Activated CD8-positive, alpha-beta memory T cell treated with anti-CD3 and anti-CD28 coated beads, Interleukin-2, amount 50 U/mL, for 48 hours (primary cell): ENCODE results near the gene RGS17.
"Not testable (repeated sequence)": the region's sequence is repeated elsewhere in the genome, so short reads cannot be mapped to it uniquely, and the experiment has no call there.

Experiments used
- DNase-seq: peaks from one replicate; pipeline ENCODE4 v3.0.0-alpha.2; 2020

RGS17 gene, protein sequence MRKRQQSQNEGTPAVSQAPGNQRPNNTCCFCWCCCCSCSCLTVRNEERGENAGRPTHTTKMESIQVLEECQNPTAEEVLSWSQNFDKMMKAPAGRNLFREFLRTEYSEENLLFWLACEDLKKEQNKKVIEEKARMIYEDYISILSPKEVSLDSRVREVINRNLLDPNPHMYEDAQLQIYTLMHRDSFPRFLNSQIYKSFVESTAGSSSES

DNA sequence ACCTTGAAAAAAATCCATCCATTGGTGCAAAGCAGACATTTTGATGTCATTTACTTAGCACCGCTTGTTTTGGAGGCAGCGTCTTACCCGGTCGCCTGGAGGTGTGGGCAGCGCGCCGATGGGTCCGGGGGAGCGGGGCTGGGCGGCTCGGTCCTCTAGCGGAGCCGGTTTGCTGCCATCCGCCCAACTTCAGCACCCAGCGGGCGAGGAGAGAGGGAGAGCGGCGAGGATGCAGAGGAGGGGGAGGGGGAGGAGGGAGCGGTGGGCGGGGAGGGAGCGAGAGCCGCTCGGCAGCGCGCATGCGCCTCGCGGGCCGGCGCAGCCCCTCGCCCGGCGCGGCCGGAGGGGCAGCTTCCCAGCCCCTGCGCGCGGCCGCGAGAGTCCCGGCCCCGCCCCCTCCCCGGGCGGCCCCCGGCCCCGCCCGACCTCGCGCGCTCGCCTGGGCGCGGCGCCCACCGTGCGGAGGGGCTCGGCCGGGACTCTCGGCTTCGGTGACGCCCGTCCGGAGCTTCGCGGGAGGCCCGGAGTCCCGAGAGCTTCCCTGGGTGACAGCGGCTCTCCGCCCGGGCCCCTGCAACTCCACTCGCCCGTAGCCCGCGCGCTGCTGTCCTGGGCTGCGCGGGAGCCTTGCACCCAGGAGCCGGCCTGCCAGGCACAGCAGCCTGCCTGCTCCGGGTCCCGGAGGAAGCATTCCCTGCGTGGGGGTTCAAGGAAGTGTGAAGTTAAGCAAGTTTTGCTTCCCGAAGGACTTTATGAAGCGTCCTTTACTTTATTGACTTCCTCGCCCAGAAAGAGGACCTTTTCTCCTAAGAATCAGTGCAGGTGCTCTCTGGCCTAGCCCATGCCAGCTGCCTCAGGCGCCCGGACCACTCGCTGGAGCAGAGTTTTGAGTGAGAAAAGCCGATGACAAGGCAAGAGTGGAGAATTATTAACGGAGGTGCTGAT, at the start of gene RGS17:
Gene RGS17, minus strand, starts transcription at position 246 of the 945 bp plus-strand sequence. CDS start 87,264 bp downstream, outside the sequence.
- peak; percentile 63 for DNase-seq

DNA sequence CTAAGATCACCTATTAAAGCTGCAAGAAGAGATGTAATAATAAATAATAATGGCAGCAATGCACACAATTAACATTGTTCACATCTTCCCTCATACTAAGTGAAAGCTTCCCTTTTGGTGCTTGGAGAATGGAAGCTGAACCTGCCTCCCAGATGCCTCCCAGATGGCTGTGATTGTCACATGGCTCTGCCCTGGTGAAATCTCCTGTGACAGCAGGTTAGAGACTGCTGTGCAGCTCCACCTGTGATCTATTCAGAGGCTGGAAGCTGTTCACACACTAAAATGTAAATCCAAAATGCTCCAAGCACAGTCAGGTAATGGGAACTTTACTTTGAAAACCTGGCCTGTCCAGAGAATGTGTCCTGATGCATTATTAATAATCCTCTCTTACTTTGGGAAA, 41.7 kb upstream of the RGS17 start:
- no peak for DNase-seq

DNA sequence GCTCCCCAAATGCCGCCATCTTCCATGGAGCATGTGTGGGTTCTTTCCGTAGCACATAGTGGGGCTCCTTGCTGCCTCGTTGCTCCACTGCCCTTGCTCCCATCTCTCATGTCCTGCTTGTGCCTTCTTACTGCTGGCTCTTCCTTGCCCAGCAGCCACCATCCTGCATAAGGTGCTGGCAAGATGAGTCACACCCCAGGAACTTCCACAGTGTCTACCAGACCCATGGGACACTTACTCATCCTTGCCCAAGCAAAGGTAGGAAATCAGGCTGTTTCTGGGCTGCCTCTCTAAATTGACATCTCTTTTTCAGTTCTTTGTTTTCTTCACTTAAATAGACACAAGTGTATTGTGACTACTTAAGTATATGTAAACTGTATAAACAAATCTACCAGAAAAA, 39.4 kb upstream of the RGS17 start:
- no peak for DNase-seq

DNA sequence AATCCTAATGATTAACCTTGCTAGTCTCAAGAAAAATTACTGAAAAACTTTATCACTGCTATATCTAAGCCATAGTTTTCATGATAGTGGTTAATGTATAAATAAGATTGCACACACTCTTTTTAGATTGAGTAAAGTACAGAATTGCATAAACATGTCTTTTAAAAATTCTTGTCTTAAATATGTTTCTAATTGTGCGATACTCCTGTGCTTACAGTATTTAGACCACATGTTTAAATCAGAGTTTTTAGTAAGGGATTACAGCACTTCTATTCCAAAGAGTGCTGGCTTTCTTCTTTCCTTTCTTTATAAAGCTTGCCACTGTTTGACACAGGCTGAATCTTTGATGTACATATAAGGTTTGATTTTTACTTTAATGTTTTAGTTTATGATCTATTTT, 36.8 kb upstream of the RGS17 start:
- DNase-seq, result no peak

DNA sequence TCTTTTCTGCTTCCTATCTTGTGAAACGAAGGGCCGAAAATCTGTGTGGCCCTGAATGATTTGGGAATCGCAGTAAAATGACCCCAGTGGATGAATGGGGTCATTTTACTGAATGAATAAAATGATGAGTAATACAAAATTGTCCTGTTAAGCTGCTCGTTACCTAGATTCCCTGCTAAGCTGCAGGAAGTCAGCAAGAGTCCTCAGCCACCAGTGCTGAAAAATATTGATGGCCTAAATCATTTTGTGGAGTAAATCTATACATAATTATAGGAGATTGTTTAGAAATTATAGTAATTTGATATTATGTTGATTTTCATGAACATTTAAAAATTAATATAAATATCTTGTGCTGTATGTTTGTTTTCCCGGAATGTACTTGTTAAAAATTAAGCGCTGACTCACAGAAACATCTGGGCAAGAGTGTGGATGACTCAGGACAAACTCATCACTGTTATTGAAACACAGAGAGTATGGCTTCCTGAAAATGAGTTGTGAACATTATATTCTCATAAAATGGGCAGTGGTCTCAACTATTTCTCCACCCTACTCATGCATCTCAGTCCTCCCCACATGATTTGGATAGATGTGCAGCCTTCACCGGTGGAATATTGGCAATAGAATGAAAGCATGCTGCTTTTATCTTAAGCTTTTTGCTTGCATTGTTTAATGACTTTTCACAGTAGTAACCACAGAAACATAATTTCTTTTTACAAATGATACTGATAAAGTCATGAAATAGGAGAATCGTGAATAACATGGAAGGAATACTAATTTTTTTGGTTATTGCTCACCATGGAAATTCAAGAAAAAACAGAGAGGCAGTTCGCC, 36.2 kb upstream of the RGS17 start:
- no peak for DNase-seq

DNA sequence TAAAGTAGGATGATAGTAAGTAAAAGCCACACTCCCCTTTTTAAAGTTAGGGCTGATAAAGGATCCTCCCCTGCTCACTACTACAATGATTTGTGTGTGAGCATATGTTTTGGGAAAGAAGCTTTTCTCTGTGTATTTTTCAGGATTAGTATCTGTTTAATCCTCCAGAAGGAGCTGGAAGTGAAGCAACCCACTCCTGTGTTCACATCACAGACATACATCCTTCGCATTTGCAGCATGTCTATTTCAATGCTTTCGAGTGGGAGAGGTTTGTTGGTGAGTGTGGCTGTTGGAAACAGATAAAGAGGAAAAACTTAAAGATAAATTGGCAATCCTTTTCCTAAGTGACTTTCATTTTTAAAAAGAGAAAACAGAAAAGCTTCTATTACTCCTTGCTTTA, 31.6 kb upstream of the RGS17 start:
- DNase-seq, result no peak

DNA sequence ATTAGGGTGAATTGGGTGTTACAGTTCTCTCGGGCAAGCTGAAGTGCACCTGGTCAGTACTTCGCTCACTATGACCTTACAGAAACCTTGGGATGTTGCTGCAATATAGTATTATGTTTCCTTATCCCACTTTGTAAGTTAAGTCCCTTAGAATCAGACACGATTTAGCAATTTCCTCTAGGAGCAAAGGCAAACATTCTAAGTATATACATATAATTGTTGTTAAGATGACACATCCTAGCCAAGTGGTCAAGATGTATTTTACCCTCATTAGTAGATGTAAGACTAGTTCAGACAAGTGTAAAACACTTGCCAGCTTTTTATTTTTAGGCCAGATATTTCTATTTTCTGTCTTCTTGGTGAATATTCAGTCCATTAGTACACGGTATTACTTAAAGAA, 31.1 kb upstream of the RGS17 start:
- no peak for DNase-seq

DNA sequence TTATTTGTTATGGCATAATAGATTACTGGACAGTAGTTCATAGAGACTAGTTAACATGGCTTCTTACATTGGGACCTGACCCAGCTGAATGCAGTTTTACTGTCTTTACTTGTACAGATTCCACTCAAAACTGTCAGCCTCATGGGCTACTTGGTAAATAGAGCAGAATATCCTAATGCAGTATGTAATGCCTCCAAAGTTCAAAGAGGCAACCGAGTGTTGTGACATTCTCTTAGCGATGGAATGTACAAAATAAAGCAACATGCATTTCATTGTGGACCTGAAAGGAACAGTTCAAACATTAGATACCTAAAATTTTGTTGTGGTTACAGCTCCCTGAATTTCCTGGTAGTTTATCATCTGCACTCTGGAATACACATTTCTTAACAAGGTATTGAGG, 29.1 kb upstream of the RGS17 start:
- no peak for DNase-seq

DNA sequence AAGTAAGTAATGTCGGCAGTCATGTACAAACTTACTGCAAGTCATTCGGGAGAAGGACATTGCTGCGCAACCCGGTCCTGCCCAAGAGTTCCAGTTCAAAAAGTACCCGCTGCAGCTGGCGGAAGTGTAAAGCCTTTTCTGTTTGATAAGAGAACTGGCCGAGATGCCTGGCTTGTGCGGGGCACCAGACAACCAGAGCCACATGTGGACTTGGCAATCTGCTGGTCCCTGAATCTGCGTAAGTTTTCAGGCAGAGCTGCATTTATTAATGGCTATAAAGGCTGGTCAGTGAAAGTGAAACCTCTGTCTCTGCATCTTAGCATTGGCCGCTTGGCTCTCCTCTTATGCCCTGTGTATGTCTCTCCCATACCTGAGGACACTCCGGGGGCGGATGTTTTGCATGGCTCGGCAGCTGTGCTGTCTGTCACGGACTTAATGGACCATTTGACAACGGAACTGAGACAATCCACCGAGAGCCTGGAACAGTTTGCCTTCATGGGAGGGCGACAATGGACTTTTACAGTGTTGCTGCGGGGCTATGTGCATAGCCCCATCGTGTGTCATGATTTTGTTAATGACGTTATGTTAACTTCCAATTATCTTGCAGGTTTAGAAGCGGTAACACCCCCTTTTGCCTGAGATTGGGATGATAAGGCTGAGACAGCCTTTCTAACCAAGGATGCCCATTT, 19.8 kb upstream of the RGS17 start:
- no peak for DNase-seq

DNA sequence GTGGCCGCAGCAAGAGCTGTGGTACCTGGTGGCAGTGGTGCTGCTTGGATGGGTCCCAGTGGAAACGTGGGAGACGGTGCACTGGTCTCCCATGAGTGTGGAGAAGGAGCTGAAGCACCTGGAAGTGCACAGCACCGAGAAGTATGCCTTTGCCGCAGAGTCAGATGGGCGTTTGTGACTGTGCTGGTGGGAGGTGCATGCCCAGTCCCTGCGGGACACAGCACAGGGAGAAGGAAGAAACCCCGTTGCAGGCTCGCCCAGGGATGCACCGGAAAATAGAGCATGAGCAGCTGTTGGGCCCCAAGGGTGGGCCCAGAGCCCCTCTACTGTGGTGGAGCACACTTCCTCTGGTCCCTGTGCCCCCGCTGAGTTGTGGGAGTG, 19.3 kb upstream of the RGS17 start:
- no peak for DNase-seq

DNA sequence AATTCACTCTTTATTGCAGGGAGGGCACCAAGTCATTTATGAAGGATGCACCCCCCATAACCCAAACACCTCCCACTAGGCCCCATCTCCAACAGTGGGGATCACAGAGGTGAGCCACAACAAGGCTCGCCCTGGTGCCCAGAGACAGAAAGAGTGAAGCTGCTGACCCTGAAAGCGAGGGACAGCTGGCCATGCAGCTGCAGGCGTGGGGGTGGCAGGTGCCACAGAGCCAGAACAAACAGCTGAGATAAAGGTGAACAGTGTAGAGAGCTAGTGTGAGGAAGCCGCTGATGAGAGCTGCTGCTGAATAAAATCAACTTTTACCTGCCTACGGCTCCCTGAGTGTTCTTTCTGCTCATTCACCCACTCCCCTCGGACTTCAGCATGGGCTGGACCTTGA, 18.8 kb upstream of the RGS17 start:
- DNase-seq, result no peak

DNA sequence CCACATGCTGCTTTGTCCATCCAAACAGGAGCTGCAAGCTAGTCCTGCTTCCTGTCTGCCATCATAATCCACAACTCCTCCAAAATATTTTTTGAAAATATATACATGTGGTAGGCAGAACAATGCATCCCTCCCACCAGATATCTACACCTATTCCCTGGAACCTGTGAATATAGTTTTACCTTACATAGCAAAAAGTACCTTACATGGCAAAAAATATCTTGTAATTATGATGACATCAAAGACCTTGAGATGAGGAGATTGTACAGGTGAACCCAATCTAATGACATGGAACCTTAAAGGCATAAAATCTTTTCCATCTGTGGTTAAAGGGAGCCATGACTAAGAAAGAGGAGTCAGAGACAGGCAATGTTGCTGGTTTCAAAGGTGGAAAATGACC, 15.3 kb upstream of the RGS17 start:
- no peak for DNase-seq

DNA sequence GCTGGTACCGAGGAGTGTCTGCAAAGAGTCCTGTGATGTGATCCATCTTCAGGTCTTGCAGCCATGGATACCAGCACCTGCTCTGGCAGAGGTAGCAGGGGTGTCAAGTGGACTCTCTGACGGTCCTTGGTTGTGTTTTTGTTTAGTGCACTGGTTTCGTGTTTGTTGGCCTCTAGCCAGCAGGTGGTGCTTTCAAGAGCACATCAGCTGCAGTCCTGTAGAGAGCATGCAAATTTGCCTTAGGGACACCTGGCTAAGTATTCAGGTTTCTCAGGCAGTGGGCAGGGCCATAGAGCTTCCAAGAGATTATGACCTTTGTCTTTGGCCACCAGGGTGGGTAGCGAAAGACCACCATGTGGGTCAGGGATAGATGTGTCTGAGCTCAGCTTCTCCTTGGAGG, 14.5 kb upstream of the RGS17 start:
- no peak for DNase-seq

DNA sequence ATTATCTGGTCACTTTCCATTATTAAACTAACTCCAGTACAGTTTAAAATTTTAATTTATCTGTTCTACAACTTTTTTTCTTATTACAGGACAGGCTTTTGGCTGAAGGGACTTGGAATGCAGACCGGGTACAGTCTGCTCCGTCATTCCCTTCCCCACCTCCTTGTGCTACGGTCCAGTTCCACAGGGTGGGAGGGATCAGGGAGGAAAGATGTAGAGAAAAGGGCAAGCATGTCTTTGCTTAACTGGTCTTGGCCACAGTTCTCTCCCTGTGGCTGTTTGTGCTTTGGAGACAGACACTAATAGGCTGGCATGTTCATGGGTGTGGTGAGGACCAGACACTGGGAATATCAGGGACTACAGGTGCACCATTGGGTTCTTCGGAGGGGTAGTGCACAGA, 12.1 kb upstream of the RGS17 start:
- DNase-seq, result no peak

DNA sequence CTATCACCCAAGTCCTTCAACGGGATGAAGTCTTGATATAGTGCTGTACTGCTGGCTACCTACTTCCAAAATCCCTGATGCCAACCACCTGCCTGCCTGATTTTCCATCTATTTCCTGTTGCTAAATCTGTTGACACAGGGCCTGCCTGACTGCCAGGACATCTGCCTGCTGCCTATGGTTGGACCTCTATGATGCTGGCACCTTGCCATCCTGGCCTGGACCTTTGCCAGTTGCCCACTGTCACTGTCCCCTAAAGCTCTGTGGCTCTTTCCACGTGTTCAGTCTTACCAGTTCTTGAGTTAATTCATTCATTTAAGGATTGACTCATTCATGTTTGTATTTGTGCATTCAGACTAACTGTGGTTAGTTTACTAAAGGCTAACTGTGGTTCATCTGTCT, 9.2 kb upstream of the RGS17 start:
- DNase-seq, result no peak

DNA sequence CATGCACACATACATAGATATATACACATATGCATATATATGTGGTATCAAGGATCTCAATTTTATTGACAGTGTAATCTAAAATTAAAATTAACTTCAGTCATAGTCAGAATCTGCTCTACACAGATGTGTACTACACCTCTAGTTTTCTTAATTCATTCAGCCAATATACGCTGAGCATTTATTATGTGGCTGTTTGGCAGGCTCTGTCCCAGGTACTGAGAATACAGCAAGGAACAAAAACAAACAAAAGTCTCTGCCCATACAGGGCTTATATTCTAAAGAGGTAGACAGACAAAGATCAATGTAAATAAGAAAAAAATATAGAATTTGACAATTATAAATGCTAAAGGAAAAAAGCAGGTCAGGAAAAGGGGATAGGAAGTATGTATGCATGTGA, 7.8 kb upstream of the RGS17 start:
- DNase-seq, result no peak

DNA sequence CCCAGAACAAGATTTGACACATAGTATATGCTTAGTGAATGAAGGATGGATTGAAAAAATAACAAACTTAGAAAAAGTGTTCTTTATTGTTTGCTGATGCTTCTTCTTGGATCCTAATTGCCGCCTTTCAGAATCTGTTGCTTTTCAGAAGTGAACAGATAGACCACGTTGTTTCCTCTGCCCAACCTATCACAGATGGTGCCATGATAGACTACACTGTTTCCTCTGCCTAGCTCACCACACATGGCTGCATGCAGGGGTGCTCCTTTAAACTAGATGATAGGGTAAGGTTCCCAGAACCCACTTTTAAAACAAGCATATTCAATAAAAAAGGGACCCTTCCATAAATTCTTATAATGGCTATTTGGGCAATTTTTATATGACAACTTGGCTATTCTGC, 4.6 kb upstream of the RGS17 start:
- DNase-seq, result no peak

DNA sequence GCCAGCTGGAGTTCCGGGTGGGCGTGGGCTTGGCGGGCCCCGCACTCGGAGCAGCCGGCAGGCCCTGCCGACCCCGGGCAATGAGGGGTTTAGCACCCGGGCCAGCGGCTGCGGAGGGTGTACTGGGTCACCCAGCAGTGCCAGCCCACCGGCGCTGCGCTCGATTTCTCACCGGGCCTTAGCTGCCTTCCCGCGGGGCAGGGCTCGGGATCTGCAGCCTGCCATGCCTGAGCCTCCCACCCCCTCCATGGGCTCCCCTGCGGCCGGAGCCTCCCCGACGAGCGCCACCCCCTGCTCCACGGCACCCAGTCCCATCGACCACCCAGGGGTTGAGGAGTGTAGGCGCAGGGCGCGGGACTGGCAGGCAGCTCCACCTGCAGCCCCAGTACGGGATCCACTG, 2.6 kb upstream of the RGS17 start:
- DNase-seq, result not testable (repeated sequence)

DNA sequence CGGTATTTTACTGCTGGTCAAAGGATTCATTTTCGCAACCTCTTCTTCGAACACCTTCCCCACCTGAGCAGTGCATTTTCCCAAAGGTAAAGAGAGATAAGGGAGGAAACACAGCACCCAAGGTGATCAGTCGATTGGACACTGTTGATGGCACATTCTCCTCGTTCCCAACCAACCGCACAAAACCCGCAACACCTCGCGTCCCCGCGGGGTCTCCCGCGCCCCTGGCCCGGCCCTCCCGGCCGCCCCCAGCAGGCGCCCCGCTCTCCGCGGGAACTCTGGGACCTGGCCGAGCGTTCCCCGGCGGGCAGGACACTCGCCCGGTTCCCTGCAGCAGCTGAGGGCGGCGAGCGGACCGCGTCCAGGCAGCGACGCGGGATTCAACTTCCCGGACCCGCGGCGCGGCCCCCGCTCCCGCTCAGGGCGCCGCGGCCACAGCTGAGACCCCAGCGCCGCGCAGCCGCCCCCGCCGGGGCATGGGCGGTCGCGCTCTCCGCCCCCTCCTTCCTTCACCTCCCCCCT, 506 bp downstream of the RGS17 start:
- DNase-seq, result no peak

DNA sequence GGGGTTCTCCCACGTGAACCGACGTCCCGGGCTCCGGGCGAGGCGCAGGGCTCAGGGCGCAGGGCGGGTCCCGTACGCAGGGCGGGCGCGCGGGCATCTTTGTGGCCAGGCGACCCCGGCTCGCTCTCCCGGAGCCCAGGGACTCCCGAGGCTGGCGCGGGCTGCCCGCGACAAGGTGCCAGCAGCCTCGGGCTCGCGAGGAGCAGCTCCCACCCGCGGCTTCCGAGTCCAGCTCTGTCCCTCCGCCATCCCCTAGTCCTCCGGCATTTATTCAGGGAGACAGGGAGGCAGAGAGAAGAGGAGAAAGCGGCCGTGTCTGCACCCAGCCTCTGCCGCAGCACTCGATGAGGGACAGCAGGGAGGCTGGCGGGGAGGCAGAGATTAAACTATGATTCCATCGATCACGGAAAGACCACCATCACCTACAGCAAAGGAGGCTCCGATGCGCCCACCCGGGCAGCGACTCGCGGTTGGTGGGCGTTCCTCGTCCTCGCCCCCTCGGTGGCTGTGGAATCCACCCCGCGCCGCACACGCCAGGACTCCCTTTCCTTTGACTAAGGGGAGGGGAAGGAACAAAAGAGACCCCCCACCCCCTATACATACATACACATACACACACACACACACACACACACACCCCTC, 1.1 kb downstream of the RGS17 start:
- no peak for DNase-seq

DNA sequence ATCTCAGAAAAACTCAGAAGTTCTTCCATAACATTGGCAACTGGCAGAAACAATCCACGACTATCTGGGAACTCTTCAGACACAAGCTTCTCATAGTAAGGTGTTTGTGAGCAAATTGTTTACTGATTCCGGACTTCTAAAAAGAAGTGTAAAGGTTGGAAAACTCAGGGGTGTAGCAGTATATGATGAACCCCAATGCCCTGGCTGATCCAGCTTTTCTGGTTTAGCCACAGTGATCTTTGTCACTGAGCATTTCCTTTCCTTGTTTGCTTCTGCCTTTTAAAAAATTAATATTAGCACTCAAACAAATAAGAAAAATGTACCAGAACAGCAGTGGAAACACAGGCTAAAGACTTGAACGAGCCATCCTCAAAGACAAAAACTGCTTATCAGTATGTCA, 4.9 kb downstream of the RGS17 start:
- DNase-seq, result no peak

DNA sequence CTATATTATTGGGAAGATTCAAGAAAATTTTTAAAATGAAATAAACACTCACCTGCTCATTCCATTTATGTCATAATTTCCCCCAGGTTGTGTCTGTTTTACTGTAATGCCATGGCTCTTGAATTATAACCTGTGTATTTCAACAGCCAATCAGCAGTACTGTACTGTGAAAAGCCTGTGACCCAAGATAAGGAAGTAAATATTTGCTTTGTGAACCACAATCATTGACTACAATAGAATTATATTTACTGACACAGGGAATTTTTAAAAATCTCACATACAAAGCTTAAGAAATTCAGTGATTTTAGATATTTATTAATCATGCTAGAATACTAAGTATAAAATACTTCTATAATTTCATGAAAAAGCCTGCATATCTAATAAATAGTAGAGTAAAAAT, 6.0 kb downstream of the RGS17 start:
- DNase-seq, result no peak
